ENCODE measurements around the gene SLA2.

DNA sequence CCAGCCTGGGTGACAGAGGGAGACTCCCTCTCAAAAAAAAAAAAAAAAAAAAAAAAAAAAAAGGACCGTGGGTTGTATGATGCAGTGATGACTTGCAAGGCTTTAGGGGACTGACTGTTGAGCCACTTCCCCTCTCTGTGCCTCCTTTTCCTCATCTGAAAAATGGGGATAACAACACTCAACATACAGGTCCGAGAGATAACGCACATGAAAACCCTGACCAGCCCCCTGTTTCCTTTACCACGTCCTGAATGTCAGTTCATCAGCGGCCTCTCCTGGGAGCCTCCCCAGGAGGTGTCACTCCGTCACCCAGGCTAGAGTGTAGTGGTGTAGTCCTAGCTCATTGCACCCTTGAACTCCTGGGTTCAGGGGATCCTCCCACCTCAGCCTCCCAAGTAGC, 3.9 kb downstream of the SLA2 start:
- TF ChIP-seq CTCF (IDR thresholded peaks at IDR 0.05; ENCODE audit: borderline replicate concordance, extremely low read depth, low read length, poor library complexity, severe bottlenecking) = no peak
- TF ChIP-seq EZH2 (IDR thresholded peaks at IDR 0.05; ENCODE audit: borderline replicate concordance, low read depth, low read length, severe bottlenecking) = no peak

Measured in DND-41 (cell line).